Measurements from ENCODE around the gene SORCS2. TPM values are rescaled to one million over a fixed set of nuclear protein-coding genes. Genes with fewer than 3 reads are reported as not detected.

Gene SORCS2
- total and polyA plus RNA-seq, 2 of the 8 experiments (the other 6 are each of a cell fraction or from before 2014, with no cell fraction given): 0.36 to 1.8 TPM

GRCh38 chr4:7367864-7368277 lies 175.5 kb downstream of the SORCS2 start:
- Histone ChIP-seq H3K4me1 (replicated peaks in 1 of 4; ENCODE audit: control insufficient read depth in 3 of 4, insufficient read depth in 4 of 4, low read length in 3 of 4) (peaks cover 0 to 2% (median under 1%) of the 10 kb centered on the region in 4 experiments; a peak in 3 of 7 replicates), H4K91ac (replicated peaks; ENCODE audit: insufficient read length, low read length) (no peak overlapping the region), H3K4me2 (ENCODE audit: insufficient read depth in 1 of 2, low read depth in 2 of 2, low read length in 2 of 2) (no peak overlapping the region), H3K23ac (ENCODE audit: insufficient read length) (no peak overlapping the region), H3K79me2 (ENCODE audit: control insufficient read depth in 1 of 2, insufficient read depth in 2 of 2, low read length in 2 of 2) (no peaks in the 10 kb centered on the region), H2AFZ (ENCODE audit: low read length) (no peak overlapping the region), H4K8ac (ENCODE audit: extremely low read depth, insufficient read depth, low read length) (no peak overlapping the region), H3K9me3 (ENCODE audit: insufficient read depth in 2 of 2, low read depth in 1 of 2, low read length in 1 of 2) (no peaks in the 10 kb centered on the region), H3K9ac (replicated peaks in 1 of 4; ENCODE audit: extremely low read depth in 1 of 4, low read depth in 3 of 4, low read length in 3 of 4) (no peak overlapping the region), H3K4me3 (ENCODE audit: extremely low read depth in 1 of 4, insufficient read depth in 2 of 4, low read depth in 3 of 4, low read length in 4 of 4) (no peak overlapping the region), H4K5ac (ENCODE audit: insufficient read length, low read depth, low read length) (no peak overlapping the region), H3K14ac (ENCODE audit: insufficient read length) (no peak overlapping the region), H3K56ac (replicated peaks; ENCODE audit: insufficient read length, low read depth, low read length) (no peak overlapping the region), H3K27ac (ENCODE audit: low read depth, low read length) (no peak overlapping the region), H2BK120ac (replicated peaks; ENCODE audit: low read depth, low read length) (no peak overlapping the region), H2BK12ac (ENCODE audit: low read depth, low read length) (no peak overlapping the region), H2BK5ac (ENCODE audit: low read depth, low read length) (no peak overlapping the region), H3K27me3 (replicated peaks in 1 of 4; ENCODE audit: control insufficient read depth in 3 of 4, extremely low read depth in 1 of 4, insufficient read depth in 3 of 4, low read length in 3 of 4) (no peaks in the 10 kb centered on the region), H4K20me1 (replicated peaks in 1 of 2; ENCODE audit: control insufficient read depth in 1 of 2, insufficient read depth in 2 of 2, low read length in 2 of 2) (peaks cover 0 to 7% of the 10 kb centered on the region in 2 experiments), H3K18ac (ENCODE audit: extremely low read depth, low read length) (no peak overlapping the region), H3K36me3 (ENCODE audit: control insufficient read depth in 2 of 4, insufficient read depth in 4 of 4, low read length in 3 of 4) (no peaks in the 10 kb centered on the region), H2BK15ac (ENCODE audit: low read length) (no peak overlapping the region), H2AK5ac (ENCODE audit: low read depth, low read length) (no peak overlapping the region), H3K23me2 (ENCODE audit: low read depth, low read length) (peaks cover 3% of the 10 kb centered on the region; the same call in 1 of the 2 replicates), H3K79me1 (ENCODE audit: low read depth, low read length) (no peaks in the 10 kb centered on the region), H2BK20ac (ENCODE audit: low read length) (no peak overlapping the region), H3K4ac (replicated peaks; ENCODE audit: insufficient read length, low read depth, low read length) (no peak overlapping the region)
- DNase-seq (ENCODE audit: low read depth in 1 of 2, low spot score in 2 of 2): no peak
- ChIA-PET CTCF (ENCODE audit: partially characterized antibody) (interaction anchor here (1.1 to 3.4 kb wide), 2 partner anchors 32 to 93 kb away, joined by 4 to 15 read pairs; no protein-coding TSS in a partner anchor), POLR2A (ENCODE audit: partially characterized antibody) (no interaction called here)
- WGBS, 2 experiments (ENCODE audit: extremely low coverage in 1 of 2, insufficient coverage in 1 of 2, insufficient read length in 1 of 2, insufficient replicate concordance in 2 of 2, low coverage in 1 of 2, low lambda C conversion rate in 2 of 2, missing lambda C conversion rate in 1 of 2): 85% methylated on average over 8 of the region's 8 CpGs; no CpG with 5 or more reads in 1 of the 2 experiments
- no peak for FAIRE-seq
- TF ChIP-seq CBX5 (IDR thresholded peaks at IDR 0.05; ENCODE audit: low read depth, low read length) (no peak), CREB1 (IDR thresholded peaks at IDR 0.05) (no peak)
